Tibial nerve (tissue), 4 donors: ENCODE data around the gene AXIN1.

ENCODE experiments used
- CTCF ChIP-seq, 5 experiments: fragments of 200-600 bp in 3 of 5; fragments of 450-650 bp in 2 of 5; sonication (generic) in 3 of 5; IDR thresholded peaks; one replicate each; pipeline ENCODE4 v1.5.1; 2016 to 2019; ENCODE audit warnings: antibody characterized with exemption in 5 of 5, mild to moderate bottlenecking in 3 of 5, moderate library complexity in 2 of 5
- EP300 ChIP-seq, 2 donors: sonication (generic); formaldehyde crosslinking; IDR thresholded peaks; one replicate each; pipeline ENCODE4 v1.6.1; 2017; ENCODE audit warnings: antibody characterized with exemption in 2 of 2, mild to moderate bottlenecking in 1 of 2
- POLR2A ChIP-seq, 2 donors: fragments of 450-650 bp; IDR thresholded peaks; one replicate each; pipeline ENCODE4 v1.6.1; 2017; ENCODE audit warnings: antibody characterized with exemption in 2 of 2, mild to moderate bottlenecking in 2 of 2, moderate library complexity in 2 of 2

GRCh38 chr16:263182-263774 is 89.2 kb downstream of the AXIN1 start:
- no peak for TF ChIP-seq CTCF (IDR thresholded peaks at IDR 0.05)
- TF ChIP-seq POLR2A (IDR thresholded peaks at IDR 0.05): no peak
- TF ChIP-seq EP300 (IDR thresholded peaks at IDR 0.05): no peak
